8988T (cell line): Measurements from ENCODE around the gene FNDC5.

ENCODE experiments used
- DNase-seq: peaks from one replicate; pipeline ENCODE4 v3.0.0; 2011

The FNDC5 gene

GRCh38 chr1:32863881-32864245 is 6.8 kb downstream of the FNDC5 start:
- DNase-seq: no peak

DNA sequence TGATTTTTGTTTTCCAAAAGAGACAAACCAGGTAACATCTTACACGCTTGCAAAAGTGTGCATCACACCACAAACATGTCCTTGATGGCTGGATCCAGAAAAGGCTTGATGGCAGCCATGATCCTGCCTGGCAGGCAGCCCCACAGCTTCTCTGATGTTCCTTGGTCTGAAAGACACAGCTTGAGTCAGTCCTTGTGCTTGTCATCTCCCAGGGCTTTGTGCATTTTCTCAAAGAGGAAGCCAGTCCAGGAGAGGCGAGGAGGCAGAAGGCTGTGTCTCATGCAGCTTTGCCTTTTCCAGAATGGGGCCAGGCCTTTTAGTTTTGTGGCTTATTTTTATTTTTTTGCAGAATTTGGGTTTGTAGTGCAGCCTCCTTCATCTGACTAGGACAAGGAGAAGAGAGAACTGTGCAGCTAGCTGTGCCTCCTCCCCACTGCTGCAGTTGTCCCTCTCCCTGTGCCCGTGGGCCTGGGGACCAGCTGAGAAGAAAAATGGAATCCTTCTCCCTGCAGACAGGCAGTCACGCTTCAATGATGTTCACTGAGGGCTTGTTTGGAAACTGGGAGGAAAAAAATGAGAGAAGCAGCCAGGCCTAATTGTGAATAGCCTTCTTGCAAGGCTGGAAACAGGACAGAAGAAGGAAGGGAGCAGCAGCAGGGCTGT is 7.4 kb downstream of the FNDC5 start:
- no peak for DNase-seq

DNA sequence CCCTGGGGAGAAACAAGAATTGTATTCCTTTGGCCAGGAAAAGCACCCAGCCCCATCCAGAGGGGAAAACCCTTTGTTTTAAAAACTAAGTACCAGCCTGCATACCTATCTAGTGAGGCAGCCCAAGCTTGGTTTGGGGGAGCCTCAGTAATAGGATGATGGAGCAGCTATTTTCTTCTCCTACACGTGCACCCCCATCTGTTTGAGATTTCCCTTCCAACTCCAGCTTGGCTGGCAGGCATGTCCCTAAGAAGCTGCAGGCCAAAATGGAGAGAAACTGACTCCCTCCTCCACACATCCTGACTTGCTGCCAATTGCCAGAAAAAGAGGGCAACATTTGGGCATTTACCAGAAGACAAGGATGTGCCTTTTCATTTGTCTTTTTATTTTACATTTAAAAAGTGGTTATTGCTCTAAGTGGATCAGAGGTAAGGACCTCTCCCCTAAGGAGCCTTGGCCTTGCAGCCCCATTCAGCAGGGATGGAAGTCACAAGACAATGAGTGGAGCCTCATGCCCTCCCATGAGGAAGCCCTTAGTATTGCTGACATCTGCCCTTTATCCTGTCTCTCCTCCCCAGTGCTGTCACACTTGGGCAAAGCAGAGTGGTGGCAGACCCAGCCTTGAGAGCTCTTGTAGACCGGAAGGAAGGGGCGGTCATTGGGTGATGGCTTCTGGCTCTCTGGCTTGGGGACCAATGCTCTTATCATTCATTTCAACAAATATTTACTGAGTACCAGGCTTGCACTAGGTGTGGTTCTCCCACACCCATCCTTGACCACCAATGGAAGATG is 8.6 kb downstream of the FNDC5 start:
- DNase-seq: no peak

DNA sequence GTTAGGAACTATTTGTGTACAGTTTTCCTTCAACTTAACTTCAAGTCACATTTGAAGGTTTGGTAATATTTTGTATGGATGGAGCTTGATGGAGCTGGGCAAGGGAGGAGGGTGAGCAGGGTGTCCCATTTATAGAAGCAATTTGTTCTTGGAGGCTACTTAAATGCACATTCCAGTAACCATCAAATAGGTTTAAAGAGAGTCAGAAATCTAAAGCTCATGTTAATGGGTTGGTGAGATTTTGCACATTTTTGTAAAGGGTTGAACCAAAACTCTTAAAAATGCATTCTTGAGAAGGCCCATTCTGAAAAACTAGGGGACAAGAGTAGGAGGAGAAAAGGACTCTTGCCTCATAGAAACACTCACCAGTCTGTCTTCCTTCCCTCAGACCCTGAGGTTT is 10.1 kb downstream of the FNDC5 start:
- no peak for DNase-seq

- DNase-seq: no peak
Measured at GRCh38 chr1:32859915-32860314, 10.8 kb downstream of the FNDC5 start.

DNA sequence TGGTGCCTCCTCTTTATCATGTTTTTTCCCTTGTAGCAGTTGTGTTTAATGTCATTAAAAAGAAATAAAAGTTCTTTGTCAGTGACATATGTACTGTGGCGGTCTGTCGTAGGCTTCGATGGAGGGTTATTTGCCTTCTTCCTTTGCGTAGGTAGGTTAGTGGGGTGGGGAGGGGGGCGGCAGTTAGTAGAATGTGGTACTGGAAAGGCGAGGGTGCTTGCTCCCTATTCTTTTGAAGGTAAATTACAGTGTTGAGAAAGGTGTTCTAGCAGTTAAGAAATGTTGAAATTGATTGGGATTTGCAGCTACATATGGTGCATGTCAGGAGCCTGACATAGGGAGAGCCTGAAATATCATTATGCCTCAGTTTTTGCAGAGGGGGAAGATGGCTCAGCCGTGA is 11.9 kb downstream of the FNDC5 start:
- DNase-seq: no peak

GRCh38 chr1:32858136-32858535 is 12.6 kb downstream of the FNDC5 start:
- DNase-seq: no peak

DNA sequence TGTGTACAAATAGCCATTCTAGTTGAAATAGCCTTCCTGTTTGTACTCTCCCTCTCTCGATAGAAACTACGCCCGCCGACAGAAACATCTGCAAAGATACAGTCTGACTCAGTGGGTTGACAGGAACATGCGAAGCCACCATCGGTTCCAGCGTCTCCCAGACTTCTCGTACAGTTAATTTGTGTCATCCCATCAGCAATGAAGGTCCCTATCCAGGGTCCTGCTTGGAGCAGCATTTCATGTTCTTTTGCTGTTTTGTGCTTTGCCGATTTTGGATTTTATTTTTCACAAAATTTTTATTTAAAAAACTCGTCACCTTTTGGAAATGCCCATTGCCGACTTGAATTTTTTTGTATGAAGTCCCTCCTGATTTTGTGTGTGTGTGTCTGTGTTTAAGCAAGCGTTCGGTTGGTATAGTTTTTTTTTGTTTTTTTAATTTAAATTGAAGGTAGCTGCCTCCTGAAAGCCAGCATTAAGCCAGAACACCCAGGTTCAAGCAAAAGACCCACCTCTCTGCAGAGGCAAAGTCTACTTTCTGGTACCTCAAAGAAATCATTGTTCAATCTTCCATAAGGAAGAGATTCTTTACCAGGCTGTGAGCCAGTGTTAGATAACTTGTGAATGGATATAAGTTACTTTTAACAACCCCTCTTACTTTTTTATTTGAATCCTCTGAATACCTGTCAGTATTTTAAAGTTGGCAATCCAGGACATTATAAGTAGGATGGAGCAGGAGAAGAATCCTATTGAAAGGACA is 14.7 kb downstream of the FNDC5 start:
- no peak for DNase-seq

GRCh38 chr1:32848354-32849063 is 22.2 kb downstream of the FNDC5 start:
- DNase-seq: no peak

DNA sequence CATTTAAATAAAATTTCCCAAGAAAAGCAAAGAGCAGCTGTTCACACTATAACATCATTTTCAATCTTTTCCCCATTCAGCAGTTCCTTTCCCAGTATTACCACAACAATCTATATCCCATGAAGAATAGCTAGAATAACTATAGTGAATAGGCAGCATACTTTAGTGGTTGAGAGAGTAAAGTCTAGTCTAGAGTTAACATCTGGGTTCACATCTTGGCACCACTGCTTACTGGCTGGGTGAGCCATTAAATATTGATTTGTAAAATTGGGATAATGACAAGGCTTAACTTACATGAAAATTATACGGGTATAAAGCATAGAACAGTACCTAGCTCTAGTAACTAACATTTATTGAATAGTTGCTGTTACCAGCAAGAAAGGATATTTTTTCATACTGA is 38.8 kb downstream of the FNDC5 start:
- DNase-seq: no peak

DNA sequence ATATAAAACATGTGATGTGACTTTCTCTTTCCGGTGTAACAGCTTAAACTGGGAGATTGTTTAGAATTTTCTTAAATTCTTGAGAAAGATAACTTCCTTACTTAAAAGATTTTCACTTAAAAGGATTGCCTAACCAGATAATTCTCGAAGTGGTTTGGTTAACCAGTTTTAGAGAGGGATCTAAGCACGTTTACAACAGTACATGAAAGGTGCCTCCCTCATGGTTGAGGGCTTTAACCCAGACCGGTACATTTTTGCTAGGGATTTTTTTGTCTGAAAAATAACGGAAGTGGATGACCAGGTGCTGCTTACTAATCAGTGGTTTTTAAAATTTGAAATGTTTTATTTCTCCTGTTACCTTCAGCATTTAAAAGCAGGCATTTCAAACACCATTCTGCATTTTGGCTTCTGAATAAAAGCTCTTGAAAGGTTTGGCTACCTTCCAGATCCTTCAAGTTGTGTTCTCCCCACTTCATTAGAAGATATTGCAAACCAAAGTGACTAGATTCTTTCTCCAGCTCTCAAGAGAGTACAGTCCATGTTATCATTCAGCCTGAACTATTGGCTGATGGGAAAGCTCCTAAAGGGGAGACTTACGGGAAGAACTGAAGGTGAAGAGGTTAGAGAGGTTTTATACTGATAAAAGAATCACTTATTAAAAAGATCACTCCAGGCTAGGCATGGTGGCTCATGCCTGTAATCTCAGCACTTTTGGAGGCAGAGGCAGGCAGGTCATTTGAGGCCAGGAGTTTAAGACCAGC is 40.4 kb downstream of the FNDC5 start:
- no peak for DNase-seq

DNA sequence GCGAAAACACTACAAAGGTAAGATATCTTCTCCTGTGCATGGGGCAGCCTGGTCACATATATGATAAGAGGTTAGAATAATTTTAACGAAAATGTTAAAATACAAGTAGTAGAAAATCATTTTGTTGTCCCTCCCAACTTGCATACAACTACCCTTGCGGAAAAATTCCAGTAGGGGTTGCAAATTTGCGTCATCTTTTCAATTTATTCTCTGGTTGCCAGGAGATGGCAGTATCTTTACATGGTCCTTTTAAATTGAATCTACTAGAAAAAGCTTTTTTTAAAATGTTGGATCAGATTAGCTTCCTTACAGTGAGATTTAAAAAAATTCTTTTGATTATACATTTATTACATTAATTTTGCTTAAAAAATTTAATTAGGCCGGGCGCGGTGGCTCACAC is 42.4 kb downstream of the FNDC5 start:
- no peak for DNase-seq

GRCh38 chr1:32825181-32825580 is 45.5 kb downstream of the FNDC5 start:
- no peak for DNase-seq

DNA sequence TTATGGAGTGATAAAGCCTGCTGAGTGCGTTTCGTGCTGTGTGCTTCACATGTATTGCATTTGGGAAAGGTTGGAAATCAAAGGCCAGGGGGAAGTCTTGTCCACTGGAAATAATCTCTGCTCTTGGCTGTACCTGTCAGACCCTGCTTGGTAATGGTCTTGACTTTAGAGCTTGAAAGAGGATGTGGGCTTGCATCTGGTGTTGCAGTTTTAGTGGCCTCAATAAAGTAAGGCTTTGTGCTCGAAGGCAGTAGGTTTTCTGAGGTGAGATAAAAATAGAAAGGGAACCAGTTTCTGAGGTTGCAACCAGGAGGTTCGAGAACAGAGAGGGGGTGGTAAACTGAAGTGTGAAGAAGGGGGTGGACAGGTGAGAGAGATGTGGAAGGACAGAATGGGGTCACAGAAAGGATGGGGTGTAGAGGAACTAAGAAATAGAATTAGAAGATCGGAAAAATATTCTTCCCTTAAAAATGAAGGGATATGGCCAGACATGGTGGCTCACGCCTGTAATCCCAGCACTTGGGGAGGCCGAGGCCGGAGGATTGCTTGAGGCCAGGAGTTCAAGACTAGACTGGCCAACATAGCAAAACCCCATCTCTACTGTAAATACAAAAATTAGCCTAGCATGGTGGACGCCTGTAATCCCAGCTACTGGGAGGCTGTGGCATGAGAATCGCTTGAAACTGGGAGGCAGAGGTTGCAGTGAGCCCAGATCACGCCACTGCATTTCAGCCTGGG is 51.7 kb downstream of the FNDC5 start:
- no peak for DNase-seq

GRCh38 chr1:32817815-32818786 is 52.6 kb downstream of the FNDC5 start:
- peak; percentile 53 for DNase-seq

DNA sequence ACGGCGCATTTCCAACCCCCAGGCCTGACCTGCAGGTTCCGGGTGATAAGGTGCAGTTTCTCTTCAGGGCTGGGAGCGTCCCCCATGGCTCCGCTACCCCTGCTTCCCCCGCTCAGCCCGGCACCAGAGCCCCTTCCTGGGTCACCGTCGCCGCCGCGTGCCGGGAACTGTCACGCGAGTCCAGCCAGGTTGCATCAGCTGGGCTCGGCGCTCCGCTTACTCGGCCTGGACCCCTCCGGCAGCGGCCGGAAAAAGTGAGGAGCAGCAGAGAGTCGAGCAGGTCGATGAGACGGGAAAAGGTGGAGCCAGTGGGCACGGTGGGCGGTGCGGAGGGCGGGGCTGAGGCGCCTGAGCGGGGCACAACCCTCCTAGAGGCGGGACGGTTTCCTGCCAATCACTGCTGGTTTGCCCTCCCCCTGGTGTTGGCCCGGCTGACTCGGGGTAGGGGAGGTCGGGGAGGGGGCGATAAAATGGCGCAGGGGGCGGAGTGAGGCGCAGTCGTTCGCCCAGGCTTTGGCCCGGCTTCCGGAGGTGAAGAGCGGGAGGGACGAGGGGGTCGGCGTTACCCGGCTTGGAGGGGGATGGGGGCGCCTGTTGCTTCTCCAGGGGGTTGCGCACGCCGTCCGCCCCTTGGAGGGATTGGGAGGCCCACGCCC is 53.4 kb downstream of the FNDC5 start, which contains the start of the genes S100PBP and YARS1:
Gene S100PBP (plus strand): TSS at position 495 of the 656 bp plus-strand sequence. CDS start 8,447 bp downstream, outside the sequence.
Gene YARS1 (minus strand): TSS at position 200 of the 656 bp plus-strand sequence. CDS start 114 bp downstream, at position 86.
- peak; percentile 77 for DNase-seq

- DNase-seq: no peak
Measured at GRCh38 chr1:32816676-32817158, 54.0 kb downstream of the FNDC5 start.

- no peak for DNase-seq
Measured at GRCh38 chr1:32813941-32814739, 56.6 kb downstream of the FNDC5 start.
